ENCODE measurements around the gene UQCC5.

GRCh38 chr3:52521881-52522650 lies 14.3 kb upstream of the UQCC5 start:
- TF ChIP-seq CTCF (IDR thresholded peaks at IDR 0.05), result no peak
- TF ChIP-seq POLR2A (IDR thresholded peaks at IDR 0.05), result no peak
